Measurements from ENCODE around the gene SERPINB6.
"Not testable (repeated sequence)": the region's sequence is repeated elsewhere in the genome, so short reads cannot be mapped to it uniquely, and the experiment has no call there.

SERPINB6 gene

DNA sequence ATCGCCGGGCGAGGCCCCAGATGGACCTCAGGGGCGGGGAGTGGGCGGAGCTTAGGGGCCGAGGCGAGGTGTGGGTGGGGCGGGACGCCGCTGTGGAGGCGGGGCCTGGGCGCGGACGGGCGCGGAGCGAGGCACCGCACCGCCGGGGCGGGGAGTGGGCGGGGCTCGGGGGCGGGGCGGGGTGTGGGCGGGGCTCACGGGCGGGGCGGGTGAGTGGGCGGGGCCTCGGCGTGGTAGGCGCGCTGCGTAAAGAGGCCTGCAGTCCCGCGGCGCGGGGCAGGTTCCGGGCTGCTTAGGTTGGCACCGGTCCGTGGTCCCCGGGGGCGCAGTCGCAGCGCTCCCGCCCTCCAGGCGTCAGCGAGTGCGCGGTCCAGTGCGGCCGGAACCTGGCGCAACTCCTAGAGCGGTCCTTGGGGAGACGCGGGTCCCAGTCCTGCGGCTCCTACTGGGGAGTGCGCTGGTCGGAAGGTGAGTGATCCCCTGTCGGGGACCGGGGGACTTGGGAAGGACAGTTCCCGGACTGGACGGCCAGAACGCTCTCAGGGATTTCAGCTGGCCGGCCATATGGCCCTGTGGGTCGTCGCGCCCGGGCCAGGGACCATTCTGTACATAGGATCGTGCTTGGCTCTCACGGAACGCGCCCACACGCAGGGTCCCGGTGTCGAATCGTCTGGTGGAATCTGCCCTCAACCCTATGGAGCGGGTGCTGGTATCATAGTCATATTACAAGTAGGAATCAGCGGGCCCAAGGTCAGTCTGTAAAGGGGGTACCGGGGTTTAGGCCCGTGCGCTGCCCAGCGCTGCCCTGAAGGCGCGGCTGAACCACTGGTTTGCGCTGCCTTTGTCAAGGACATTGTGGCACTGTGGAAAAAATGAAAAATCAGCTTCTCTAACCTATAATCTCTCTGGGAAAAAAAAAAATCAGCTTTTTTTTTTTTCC, 28.5 kb upstream of the SERPINB6 start, which contains the start of gene NQO2:
Gene NQO2, plus strand, starts transcription at position 277 of the 940 bp plus-strand sequence. CDS start 6,659 bp downstream, outside the sequence.
- TF ChIP-seq, protein P1, sequence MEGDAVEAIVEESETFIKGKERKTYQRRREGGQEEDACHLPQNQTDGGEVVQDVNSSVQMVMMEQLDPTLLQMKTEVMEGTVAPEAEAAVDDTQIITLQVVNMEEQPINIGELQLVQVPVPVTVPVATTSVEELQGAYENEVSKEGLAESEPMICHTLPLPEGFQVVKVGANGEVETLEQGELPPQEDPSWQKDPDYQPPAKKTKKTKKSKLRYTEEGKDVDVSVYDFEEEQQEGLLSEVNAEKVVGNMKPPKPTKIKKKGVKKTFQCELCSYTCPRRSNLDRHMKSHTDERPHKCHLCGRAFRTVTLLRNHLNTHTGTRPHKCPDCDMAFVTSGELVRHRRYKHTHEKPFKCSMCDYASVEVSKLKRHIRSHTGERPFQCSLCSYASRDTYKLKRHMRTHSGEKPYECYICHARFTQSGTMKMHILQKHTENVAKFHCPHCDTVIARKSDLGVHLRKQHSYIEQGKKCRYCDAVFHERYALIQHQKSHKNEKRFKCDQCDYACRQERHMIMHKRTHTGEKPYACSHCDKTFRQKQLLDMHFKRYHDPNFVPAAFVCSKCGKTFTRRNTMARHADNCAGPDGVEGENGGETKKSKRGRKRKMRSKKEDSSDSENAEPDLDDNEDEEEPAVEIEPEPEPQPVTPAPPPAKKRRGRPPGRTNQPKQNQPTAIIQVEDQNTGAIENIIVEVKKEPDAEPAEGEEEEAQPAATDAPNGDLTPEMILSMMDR (conservative IDR thresholded peaks at IDR 0.05; ENCODE audit: low read depth, low read length), result no peak
- no peak for DNase-seq (ENCODE audit: low read depth)
- peak within 1 kb of the TSS; percentile 75 for H3K4me3 ChIP-seq (ENCODE audit: low read length)

DNA sequence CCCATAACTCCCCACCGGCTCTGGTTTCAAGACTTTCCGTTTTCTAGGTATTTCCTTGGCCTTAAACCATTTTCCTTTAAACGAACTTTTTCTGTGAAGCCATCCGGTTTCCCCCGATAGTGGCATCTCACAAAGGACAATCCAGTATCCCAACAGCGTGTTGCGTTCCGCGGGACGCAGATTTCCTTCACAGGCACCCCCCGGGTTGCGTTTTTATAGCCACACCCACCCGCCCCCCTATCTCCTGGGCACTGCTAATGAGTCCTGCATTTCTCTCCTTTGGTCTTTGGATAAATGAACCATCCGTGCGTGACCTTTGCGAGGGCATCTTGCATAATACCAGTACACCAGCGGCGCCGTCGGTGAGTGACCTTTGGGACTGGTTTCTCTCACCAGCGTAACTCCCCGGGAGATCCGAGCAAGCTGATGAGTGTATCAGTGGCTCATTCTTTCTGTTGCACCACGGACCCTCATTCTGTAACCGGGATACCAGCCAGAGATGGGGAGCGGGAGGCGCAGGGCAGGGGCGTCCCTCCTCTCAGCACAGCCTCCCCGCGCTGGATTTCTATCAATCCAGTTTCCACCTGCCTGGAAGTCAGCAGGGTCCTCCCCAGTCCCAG, 27.7 kb upstream of the SERPINB6 start:
- TF ChIP-seq, protein P1 (conservative IDR thresholded peaks at IDR 0.05; ENCODE audit: low read depth, low read length), result no peak
- DNase-seq (ENCODE audit: low read depth), result no peak

DNA sequence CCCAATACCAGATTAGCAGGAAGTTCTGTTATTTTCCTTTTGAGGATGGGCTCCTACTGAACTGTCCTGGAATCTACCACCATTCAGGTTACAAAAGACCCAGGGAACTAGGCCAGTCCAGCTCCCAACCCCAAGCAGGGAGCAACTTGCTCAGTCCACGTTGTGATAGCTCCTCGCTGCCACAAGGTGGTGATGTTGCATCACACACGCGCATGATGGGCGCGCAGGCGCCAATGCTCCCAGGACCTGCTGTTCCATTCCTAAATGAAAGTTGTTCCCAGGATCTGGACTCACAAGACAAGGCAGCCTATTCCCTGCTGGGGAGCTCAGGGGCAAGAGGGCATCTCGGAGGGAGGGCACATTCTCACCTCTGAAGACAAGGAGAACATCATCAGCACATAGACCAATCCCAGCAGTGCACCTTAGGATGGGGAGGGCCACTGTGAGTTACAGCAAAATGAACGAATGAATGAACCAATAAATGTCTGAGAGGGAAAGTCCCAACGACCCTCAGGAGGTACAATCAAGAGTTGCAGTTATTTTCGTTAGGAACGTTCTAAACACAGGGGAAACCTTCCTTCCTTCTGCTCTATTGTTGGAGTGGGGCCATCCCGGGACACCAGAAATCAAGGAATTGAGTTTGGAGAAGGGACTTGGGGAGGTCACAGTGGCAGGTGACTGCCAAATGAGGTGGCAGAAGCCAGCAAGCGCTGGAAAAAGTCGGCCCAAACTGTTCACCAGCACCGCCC, 27.1 kb upstream of the SERPINB6 start:
- TF ChIP-seq, protein P1 (conservative IDR thresholded peaks at IDR 0.05; ENCODE audit: low read depth, low read length), result peak; percentile 42
- DNase-seq (ENCODE audit: low read depth), result not testable (repeated sequence)

More for the DNA sequence above, 27.7 kb upstream of the SERPINB6 start:
- H3K4me3 ChIP-seq (ENCODE audit: low read length), result peak overlapping the region; percentile 65

DNA sequence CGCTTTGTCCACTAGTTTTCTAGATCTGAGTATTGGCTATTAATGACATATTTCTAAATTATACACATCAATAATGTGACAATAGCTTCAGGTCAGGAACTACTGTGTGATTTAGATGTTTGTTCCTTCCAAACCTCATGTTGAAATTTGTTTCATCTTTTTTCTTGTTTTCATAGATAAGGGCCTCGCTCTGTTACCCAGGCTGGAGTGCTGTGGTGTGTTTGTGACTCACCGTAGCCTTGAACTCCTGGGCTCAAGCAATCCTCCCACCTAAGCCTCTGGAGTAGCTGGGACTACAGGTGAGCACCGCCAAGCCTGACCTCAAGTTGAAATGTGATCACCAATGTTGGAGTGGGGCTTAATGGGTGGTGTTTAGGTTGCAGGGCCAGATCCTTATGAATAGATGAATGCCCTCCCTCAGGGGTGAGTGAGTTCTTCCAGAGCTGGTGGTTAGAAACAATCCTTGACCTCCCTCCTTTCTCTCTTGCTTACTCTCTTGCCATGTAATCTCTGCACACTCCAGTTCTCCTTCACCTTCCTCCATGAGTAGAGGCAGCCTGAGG, 22.5 kb upstream of the SERPINB6 start:
- TF ChIP-seq, protein P1 (conservative IDR thresholded peaks at IDR 0.05; ENCODE audit: low read depth, low read length), result no peak
- H3K4me3 ChIP-seq (ENCODE audit: low read length), result no peak overlapping the region
- no peak for DNase-seq (ENCODE audit: low read depth)

More for the DNA sequence above, 27.1 kb upstream of the SERPINB6 start:
- peak overlapping the region; percentile 65 for H3K4me3 ChIP-seq (ENCODE audit: low read length)

DNA sequence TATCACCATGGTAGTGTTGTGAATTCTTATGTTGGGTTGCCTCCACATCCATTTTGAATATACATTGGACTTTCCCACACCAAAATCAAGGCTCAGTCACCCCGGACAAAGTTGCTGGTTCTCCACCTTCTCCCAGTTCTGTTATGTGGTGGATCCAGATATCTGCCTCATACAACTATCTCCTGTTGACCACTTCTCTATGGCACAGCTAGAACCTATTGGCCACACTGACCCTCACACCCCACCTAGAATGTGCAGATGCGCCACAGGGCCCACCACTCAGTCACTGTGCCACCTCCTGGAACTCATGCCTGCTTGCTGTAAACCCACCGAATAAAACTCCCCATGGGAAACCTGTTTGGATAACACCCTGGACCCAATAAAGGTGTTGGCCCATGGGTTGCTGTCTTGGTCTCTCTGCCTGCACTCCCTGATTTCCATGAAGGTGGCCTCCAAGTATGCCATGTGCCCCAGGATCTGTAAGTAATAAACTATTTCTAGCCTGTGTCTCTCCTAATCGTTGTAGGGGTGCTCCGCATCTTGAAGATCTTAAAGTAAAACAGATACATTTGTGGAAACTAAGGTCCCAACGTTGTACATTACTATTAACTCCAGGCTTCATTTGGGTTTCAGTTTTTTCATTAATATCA, 21.1 kb upstream of the SERPINB6 start:
- H3K4me3 ChIP-seq (ENCODE audit: low read length), result no peak overlapping the region
- TF ChIP-seq, protein P1 (conservative IDR thresholded peaks at IDR 0.05; ENCODE audit: low read depth, low read length), result no peak
- DNase-seq (ENCODE audit: low read depth), result no peak

DNA sequence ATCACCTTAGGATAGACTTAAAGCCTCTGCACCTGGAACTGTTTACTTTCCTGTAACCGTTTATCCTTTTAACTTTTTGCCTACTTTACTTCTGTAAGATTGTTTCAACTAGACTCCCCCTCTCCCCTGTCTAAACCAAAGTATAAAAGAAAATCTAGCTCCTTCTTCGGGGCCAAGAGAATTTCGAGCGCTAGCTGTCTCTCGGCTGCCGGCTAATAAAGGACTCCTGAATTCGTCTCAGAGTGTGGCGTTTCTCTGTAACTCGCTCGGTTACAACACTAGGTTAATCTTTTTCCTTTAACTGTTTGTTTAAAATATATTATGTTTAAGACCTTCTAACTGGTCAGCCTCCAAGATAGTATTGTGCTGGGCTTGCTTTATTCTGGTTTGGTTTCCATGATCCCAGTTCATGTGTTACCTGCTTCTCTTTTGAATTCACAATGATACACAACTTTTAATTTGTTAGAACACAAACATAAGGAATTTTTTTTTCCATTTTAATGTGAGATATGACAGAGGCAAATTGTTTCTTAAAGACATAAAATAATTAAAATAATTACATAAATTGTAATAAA, 19.7 kb upstream of the SERPINB6 start:
- H3K4me3 ChIP-seq (ENCODE audit: low read length), result peak overlapping the region; percentile 78
- no peak for DNase-seq (ENCODE audit: low read depth)
- TF ChIP-seq, protein P1 (conservative IDR thresholded peaks at IDR 0.05; ENCODE audit: low read depth, low read length), result no peak
